Measurements from ENCODE around the gene NXNL1.

Gene NXNL1

GRCh38 chr19:17448131-17448967 lies 12.4 kb downstream of the NXNL1 start, which contains the start of gene TMEM221:
Gene TMEM221, minus strand, starts transcription at chr19:17448668. Its CDS starts 206 bp downstream, at chr19:17448462.
- Histone ChIP-seq H3K27ac (ENCODE audit: low read length) (no peak within 1 kb of the TSS), H3K4me1 (ENCODE audit: insufficient read depth, low read length) (no peaks in the 10 kb centered on the region), H3K9ac (ENCODE audit: low read depth, low read length) (peak within 1 kb of the TSS; percentile 53; the same call in 1 of the 2 replicates), H3K36me3 (ENCODE audit: insufficient read depth, low read depth, low read length) (no peaks in the 10 kb centered on the region), H3K27me3 (ENCODE audit: insufficient read depth, low read length) (peaks cover 44% of the 10 kb centered on the region), H3K4me3 (ENCODE audit: low read length) (peak within 1 kb of the TSS; percentile 67), H3K9me3 (ENCODE audit: insufficient read depth, low read depth, low read length) (no peaks in the 10 kb centered on the region; the same call in 1 of the 2 replicates)

DNA sequence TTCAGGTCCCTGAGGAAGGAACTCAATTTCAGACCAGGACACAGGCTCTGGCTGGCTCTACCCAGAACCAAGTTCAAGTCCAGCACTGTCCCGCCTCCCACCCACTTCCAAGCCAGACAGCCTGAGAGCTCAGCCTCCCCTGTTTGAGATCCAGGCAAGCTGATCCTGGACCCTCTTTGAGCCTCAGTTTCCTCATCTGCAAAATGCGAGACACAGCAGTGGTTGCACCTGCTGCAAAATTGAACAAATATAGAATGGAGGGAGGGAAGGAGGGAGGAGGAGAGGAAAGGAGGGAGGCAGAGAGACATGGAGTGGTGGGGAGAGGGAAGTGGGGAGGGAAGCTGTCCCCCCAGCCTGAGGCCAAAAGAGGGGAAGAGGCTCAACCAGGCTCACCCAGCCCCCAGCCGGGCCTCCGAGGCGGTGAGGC lies 13.0 kb downstream of the NXNL1 start:
- H3K27me3 ChIP-seq (ENCODE audit: insufficient read depth, low read length) = peaks cover 44% of the 10 kb centered on the region
- H3K4me3 ChIP-seq (ENCODE audit: low read length) = peak overlapping the region; percentile 67
- H3K36me3 ChIP-seq (ENCODE audit: insufficient read depth, low read depth, low read length) = no peaks in the 10 kb centered on the region
- no peaks in the 10 kb centered on the region for H3K9me3 ChIP-seq (ENCODE audit: insufficient read depth, low read depth, low read length)
- H3K9ac ChIP-seq (ENCODE audit: low read depth, low read length) = peak overlapping the region; percentile 53; the same call in 1 of the 2 replicates
- H3K27ac ChIP-seq (ENCODE audit: low read length) = no peak overlapping the region
- no peaks in the 10 kb centered on the region for H3K4me1 ChIP-seq (ENCODE audit: insufficient read depth, low read length)

DNA sequence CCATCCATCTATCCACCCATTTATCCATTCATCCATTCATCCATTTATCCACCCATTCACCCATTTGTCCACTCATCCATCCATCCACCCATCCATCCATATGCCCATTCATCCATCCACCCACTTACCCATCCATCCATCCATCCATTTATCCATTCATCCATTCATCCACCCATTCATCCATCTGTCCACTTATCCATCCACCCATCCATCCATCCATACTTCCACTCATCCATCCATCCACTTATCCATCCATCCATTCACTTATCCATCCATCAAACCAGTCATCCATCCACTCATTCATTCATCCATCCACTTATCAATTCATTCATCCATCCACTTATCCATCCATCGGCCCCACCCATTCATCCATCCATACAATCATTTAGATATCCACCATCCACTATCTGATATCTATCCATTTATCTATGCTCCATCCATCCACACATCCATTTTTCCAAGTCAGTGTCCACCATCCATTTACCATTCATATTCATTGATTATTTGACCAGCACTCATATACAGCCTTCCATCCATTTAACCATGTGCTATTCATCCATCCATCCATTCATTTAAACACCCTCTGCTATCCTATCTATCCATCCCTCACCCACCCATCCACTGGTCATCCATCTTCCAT lies 15.1 kb downstream of the NXNL1 start:
- Histone ChIP-seq H3K9ac (ENCODE audit: low read depth, low read length) (no peak overlapping the region), H3K27ac (ENCODE audit: low read length) (no peak overlapping the region), H3K27me3 (ENCODE audit: insufficient read depth, low read length) (peaks cover 41% of the 10 kb centered on the region), H3K36me3 (ENCODE audit: insufficient read depth, low read depth, low read length) (no peaks in the 10 kb centered on the region), H3K4me1 (ENCODE audit: insufficient read depth, low read length) (no peaks in the 10 kb centered on the region), H3K9me3 (ENCODE audit: insufficient read depth, low read depth, low read length) (no peaks in the 10 kb centered on the region), H3K4me3 (ENCODE audit: low read length) (no peak overlapping the region)

- Histone ChIP-seq H3K4me1 (ENCODE audit: insufficient read depth, low read length) (no peaks in the 10 kb centered on the region), H3K27me3 (ENCODE audit: insufficient read depth, low read length) (peaks cover 14% of the 10 kb centered on the region), H3K27ac (ENCODE audit: low read length) (no peak overlapping the region), H3K36me3 (ENCODE audit: insufficient read depth, low read depth, low read length) (no peaks in the 10 kb centered on the region), H3K9me3 (ENCODE audit: insufficient read depth, low read depth, low read length) (no peaks in the 10 kb centered on the region), H3K4me3 (ENCODE audit: low read length) (no peak overlapping the region), H3K9ac (ENCODE audit: low read depth, low read length) (no peak overlapping the region)
Observed at GRCh38 chr19:17441241-17442021, 19.3 kb downstream of the NXNL1 start.

GRCh38 chr19:17436874-17437267 lies 23.9 kb downstream of the NXNL1 start:
- Histone ChIP-seq H3K4me1 (ENCODE audit: insufficient read depth, low read length) (no peaks in the 10 kb centered on the region), H3K4me3 (ENCODE audit: low read length) (no peak overlapping the region), H3K9ac (ENCODE audit: low read depth, low read length) (no peak overlapping the region), H3K36me3 (ENCODE audit: insufficient read depth, low read depth, low read length) (no peaks in the 10 kb centered on the region), H3K27ac (ENCODE audit: low read length) (no peak overlapping the region), H3K27me3 (ENCODE audit: insufficient read depth, low read length) (no peaks in the 10 kb centered on the region), H3K9me3 (ENCODE audit: insufficient read depth, low read depth, low read length) (no peaks in the 10 kb centered on the region)

DNA sequence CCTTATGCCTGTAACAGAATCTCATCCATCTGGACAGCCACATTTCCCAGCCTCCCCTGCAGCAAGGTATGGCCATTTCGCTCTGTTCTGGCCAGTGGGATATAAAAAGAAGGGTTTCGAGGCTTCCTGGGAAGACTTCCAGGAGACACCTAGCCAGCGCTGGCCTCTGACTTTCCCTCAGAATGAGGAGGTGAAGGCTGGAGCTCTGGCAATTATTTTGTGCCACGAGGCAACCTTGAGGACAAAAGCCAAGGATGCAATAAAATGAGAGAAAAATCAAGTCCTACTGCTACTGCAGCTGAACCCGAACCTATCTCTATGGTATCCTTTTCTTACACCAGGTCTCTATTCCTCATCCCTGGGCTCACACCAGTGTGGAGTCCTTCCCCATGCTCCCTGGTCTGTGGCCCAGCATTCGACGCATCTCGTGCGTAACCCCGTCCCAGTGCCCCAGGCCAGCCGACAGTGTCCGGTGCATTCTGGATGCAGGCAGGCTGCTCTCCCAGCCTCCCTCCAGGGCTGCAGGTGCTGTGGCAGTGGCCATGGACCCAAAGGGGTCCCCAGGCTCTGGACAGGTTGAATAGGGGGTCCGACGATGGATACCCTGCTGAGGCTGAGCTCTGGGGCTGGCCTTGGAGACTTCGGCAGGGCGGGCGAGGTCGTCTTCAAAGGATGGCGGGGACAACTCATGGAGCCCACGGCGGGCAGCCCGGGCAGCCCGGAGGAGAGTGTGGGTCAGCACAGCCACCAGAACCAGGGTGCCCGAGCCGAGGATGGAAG lies 24.4 kb downstream of the NXNL1 start:
- no peak overlapping the region for H3K4me3 ChIP-seq (ENCODE audit: low read length)
- no peak overlapping the region for H3K27ac ChIP-seq (ENCODE audit: low read length)
- H3K27me3 ChIP-seq (ENCODE audit: insufficient read depth, low read length) = no peaks in the 10 kb centered on the region
- no peaks in the 10 kb centered on the region for H3K4me1 ChIP-seq (ENCODE audit: insufficient read depth, low read length)
- no peaks in the 10 kb centered on the region for H3K36me3 ChIP-seq (ENCODE audit: insufficient read depth, low read depth, low read length)
- H3K9ac ChIP-seq (ENCODE audit: low read depth, low read length) = no peak overlapping the region
- no peaks in the 10 kb centered on the region for H3K9me3 ChIP-seq (ENCODE audit: insufficient read depth, low read depth, low read length)

- Histone ChIP-seq H3K9ac (ENCODE audit: low read depth, low read length) (no peak overlapping the region), H3K27ac (ENCODE audit: low read length) (no peak overlapping the region), H3K36me3 (ENCODE audit: insufficient read depth, low read depth, low read length) (no peaks in the 10 kb centered on the region), H3K9me3 (ENCODE audit: insufficient read depth, low read depth, low read length) (no peaks in the 10 kb centered on the region), H3K27me3 (ENCODE audit: insufficient read depth, low read length) (no peaks in the 10 kb centered on the region), H3K4me3 (ENCODE audit: low read length) (no peak overlapping the region), H3K4me1 (ENCODE audit: insufficient read depth, low read length) (no peaks in the 10 kb centered on the region)
Observed at GRCh38 chr19:17435218-17435617, 25.5 kb downstream of the NXNL1 start.

DNA sequence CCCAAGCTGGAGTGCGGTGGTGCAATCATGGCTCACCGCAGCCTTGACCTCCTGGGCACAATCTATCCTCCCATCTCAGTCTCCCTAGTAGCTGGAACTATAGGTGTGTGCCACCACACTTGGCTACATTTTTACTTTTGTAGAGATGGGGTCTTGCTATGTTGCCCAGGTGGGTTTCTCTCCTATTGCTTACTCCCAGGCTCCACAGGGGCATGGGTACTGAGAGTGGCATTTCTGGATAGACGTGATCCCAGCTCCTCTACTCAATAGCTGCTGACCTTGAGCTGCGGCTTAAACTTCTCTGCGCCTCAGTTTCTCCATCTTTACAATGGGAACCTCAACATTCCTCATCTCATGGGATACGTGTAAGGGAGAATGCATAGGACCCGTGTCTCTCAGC lies 29.3 kb downstream of the NXNL1 start:
- H3K36me3 ChIP-seq (ENCODE audit: insufficient read depth, low read depth, low read length) = no peaks in the 10 kb centered on the region
- H3K9me3 ChIP-seq (ENCODE audit: insufficient read depth, low read depth, low read length) = no peaks in the 10 kb centered on the region
- no peaks in the 10 kb centered on the region for H3K4me1 ChIP-seq (ENCODE audit: insufficient read depth, low read length)
- no peak overlapping the region for H3K27ac ChIP-seq (ENCODE audit: low read length)
- H3K9ac ChIP-seq (ENCODE audit: low read depth, low read length) = no peak overlapping the region
- H3K4me3 ChIP-seq (ENCODE audit: low read length) = no peak overlapping the region
- no peaks in the 10 kb centered on the region for H3K27me3 ChIP-seq (ENCODE audit: insufficient read depth, low read length)

GRCh38 chr19:17429641-17430113 lies 31.0 kb downstream of the NXNL1 start:
- Histone ChIP-seq H3K9ac (ENCODE audit: low read depth, low read length) (no peak overlapping the region), H3K4me1 (ENCODE audit: insufficient read depth, low read length) (no peaks in the 10 kb centered on the region; the same call in 1 of the 2 replicates), H3K27ac (ENCODE audit: low read length) (no peak overlapping the region), H3K4me3 (ENCODE audit: low read length) (no peak overlapping the region), H3K27me3 (ENCODE audit: insufficient read depth, low read length) (no peaks in the 10 kb centered on the region), H3K36me3 (ENCODE audit: insufficient read depth, low read depth, low read length) (no peaks in the 10 kb centered on the region), H3K9me3 (ENCODE audit: insufficient read depth, low read depth, low read length) (no peaks in the 10 kb centered on the region)

DNA sequence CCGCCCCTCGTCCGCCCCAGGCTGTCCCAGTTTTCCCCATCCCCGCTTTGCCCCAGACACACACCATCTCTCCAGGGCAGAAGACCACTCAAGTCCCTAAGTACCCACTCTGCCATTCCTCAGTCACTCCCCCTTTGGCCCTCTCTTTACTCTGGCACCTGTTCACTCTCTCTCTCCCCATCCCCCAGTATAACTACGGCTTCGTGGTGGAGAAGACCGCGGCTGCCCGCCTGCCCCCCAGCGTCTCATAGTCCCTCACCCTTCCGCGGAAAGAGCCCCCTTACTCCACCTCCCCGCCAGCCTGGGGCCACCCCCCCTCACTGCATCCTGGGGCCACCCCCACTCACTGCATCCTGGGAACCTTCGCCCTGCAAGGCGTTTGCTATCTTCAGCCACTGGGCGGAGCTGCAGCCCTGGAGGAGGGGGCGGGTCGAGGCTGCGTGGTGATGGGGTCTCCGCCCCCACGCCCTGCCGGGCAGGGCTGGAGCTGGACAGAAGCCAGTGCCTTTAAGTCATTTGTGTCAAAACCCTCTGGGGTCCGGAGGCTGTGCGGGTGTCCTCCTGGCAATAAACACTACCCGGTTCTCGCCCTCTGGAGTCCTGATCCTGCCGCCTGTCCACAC lies 35.9 kb downstream of the NXNL1 start:
- H3K27me3 ChIP-seq (ENCODE audit: insufficient read depth, low read length) = peaks cover 3% of the 10 kb centered on the region; the same call in 1 of the 2 replicates
- peak overlapping the region; percentile 64; the same call in 1 of the 2 replicates for H3K9ac ChIP-seq (ENCODE audit: low read depth, low read length)
- H3K9me3 ChIP-seq (ENCODE audit: insufficient read depth, low read depth, low read length) = no peaks in the 10 kb centered on the region
- peak overlapping the region; percentile 65; the same call in 1 of the 2 replicates for H3K4me3 ChIP-seq (ENCODE audit: low read length)
- H3K27ac ChIP-seq (ENCODE audit: low read length) = no peak overlapping the region
- H3K36me3 ChIP-seq (ENCODE audit: insufficient read depth, low read depth, low read length) = no peaks in the 10 kb centered on the region
- H3K4me1 ChIP-seq (ENCODE audit: insufficient read depth, low read length) = peaks cover 2% of the 10 kb centered on the region; the same call in 1 of the 2 replicates

Data from iPS-20b (cell line).